Inflammatory macrophage (primary cell): Measurements from ENCODE around the gene GPR141.

ENCODE experiments used
- DNase-seq, 2 donors: peaks; one replicate each; pipeline ENCODE4 v3.0.0-alpha.2; 2020 to 2022
- total RNA-seq, 18 experiments: gene quantifications; one replicate each; lab custom pipeline; 2026; ENCODE audit warnings: mixed read lengths in 6 of 18, inconsistent platforms in 2 of 18; lab: John Stamatoyannopoulos, UW

Gene GPR141
- total RNA-seq: 17.4 to 119 (median 52.1) reads per million in 18 experiments

GRCh38 chr7:37683246-37684120, at the start of gene GPR141:
Gene GPR141 (plus strand): TSS chr7:37683766. CDS start chr7:37740394, 56,628 bp downstream.
- peak; percentile 91 to 92 for DNase-seq

GRCh38 chr7:37635346-37635745, 48.2 kb upstream of the GPR141 start:
- peak; percentile 86 to 97 for DNase-seq

- no peak for DNase-seq
These were observed 41.5 kb upstream of the GPR141 start for GRCh38 chr7:37642028-37642540.

DNA sequence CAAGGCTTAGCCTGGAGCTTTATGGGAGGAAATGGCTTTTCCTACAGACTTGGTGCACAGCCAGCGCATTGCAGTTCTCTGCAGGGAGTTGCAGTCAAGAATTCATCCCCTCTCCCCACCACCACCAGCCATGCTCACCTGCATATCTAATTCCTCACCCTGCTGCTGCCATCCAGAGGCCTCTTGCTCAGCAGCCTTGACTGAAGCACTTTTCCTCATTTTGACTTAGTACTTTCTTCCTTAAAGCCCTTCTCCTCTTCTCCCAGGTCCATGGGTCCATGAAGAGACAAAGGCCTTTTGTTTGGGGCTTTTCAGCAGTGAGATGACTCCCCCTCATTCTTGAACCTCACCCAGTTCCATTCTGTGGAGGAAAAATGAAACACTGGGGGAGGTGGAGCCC, 39.7 kb upstream of the GPR141 start:
- peak in 1 of 2 donors; percentile 23 for DNase-seq

GRCh38 chr7:37645282-37646050, 38.1 kb upstream of the GPR141 start:
- peak; percentile 69 to 87 for DNase-seq

- DNase-seq: peak in 1 of 2 donors; percentile 29
These were observed 26.5 kb upstream of the GPR141 start for GRCh38 chr7:37656913-37657530.

DNA sequence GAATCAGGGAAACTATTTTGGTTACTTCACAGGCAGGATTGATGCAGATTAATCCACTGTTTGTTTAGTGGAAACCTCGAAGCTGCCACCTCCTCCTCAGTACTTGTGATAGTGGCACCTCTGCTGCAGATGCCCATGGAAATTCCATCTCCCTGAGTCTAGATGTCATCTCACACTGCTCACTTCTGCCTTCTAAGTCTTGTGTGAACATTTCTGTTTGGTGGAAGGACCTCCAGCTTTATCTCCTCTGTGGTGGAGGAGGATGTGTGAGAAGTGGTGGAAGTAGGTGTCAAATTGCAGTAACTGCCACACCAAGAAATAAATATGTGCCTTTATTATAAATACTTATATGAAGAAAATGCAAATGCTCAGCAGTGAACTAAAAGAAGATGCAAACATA, 25.8 kb upstream of the GPR141 start:
- no peak for DNase-seq

DNA sequence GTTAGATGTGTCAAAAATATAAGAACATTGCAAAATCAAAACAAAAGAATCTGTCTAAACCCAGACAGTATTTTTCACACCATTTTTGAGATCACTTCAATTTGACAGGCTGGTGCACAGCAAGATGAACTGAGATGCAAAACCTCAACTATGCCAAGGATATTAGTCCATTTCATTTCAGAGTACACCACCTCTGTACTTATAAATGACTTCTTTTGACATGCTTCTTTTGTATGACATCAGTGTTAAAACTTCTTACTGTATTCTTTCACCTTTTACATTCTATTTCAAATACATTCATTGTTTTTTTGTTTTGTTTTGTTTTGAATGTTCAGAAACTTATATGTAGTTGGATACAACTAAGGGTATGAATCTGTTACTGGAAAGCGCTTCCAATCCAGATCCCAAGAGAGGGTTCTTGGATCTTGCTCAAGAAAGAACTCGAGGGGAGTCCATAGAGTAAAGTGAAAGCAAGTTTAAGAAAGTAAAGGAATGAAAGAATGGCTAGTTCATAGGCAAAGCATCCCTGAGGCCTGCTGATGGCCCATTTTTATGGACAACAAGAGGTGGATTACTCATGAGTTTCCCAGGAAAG, 23.5 kb upstream of the GPR141 start:
- DNase-seq: no peak

DNA sequence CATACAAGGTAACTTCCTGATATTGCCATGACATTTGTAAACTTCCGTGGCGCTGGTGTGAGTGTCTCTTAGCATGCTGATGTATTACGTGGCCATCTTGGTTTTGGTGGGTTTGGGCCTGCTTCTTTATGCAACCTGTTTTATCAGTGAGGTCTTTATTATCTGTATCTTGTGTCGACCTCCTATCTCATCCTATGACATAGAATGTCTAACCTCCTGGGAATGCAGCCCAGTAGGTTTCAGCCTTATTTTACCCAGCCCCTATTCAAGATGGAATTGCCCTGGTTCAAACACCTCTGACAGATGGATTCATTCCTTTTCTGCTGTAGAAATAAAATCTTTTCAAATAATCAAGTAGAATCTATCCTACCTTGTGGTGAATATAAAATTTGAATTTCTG, 23.0 kb upstream of the GPR141 start:
- DNase-seq: no peak

- DNase-seq: peak; percentile 83 to 86
These were observed 19.9 kb upstream of the GPR141 start for GRCh38 chr7:37663693-37664092.

- DNase-seq: no peak
These were observed 18.1 kb upstream of the GPR141 start for GRCh38 chr7:37665352-37666022.

DNA sequence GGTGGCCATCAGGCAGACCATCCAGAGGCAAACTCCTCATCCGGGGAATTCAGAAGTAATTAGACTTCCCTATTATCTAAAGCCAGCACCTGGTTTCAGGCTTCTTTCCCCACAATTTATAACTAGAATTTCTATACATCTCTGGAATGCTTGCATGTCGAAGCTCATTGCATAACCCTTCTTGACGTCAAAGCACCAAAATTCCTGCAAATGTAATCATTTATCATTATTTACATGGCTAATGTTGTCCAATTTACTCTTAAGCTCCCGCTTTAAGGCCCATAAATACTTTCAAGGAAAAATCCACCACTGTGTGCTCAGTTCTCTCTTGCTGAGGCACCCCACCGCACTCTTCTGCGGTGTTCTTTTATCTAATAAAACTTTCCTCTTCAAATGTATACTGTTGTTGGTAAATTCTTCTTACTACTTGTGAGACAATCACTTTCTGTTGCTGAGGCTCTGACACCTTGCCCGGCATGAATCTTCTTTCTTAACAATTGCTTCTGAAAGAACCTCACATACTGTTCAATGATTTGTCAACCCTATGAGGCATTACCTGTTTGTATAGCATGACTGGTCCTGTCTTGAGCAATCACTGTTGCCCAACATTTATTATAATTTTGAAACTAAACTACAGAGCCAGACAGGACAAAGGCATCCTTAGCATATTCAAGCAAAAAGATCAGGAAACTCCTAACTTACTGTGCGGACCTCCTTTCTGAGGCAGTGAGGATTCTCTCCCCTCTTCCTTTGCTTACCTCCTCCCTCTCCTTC, 17.4 kb upstream of the GPR141 start:
- DNase-seq: peak; percentile 63 to 75

DNA sequence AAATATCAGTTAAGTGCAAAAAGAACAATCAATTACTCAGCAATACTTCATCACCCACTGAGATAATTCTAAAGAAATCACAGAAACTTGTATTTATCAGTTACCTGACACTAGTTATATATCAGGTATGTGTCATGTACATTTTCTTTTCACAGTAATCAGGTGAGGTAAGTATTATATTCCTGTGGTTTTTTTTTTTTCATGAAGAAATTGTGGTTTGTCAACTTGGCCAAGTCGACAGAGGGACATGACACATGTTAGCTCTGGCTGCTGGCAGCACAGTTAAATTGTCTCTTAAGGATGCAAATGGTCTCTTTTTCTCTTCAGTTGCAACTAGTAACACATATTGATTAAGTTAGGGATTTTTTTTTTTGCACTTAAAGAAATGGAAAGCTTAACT, 13.7 kb upstream of the GPR141 start:
- DNase-seq: no peak

GRCh38 chr7:37670436-37670835, 13.1 kb upstream of the GPR141 start:
- no peak for DNase-seq

- peak; percentile 19 to 51 for DNase-seq
These were observed 11.7 kb upstream of the GPR141 start for GRCh38 chr7:37671876-37672275.

DNA sequence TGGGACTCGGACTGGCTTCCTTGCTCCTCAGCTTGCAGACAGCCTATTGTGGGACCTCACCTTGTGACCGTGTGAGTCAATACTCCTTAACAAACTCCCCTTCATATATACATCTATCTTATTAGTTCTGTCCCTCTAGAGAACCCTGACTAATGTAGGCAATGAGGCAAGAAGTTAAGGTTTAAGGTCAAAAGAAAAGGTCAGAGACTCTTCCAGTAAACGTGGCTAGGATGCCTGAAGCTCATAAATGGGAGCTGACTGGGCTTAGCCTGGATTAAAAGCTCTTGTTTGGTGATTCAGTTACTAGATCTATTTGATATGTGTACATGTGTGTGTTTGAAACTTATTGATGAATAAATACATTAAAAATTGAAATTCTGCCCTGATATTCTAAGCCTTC, 10.6 kb upstream of the GPR141 start:
- DNase-seq: no peak

GRCh38 chr7:37673523-37673922, 10.0 kb upstream of the GPR141 start:
- DNase-seq: no peak

- DNase-seq: peak; percentile 85 to 95
These were observed 9.0 kb upstream of the GPR141 start for GRCh38 chr7:37674531-37674930.

DNA sequence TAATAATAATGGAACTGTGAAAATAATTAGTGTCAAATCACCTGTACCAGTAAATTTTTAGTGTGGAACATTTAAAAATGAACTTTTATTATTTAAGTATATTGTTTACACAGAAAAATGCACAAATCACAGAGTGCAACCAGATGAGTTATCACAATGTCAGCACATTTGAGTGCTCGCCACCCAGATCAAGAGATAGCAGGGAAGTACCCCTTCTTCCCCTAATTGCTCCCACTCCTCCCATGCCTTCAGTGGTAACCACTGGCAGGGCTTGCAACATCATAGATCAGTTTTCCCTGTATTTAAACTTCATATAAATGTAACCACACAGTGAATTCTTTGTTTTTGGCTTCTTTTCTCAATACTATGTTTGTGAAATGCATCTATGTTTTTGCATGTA, 7.8 kb upstream of the GPR141 start:
- DNase-seq: peak; percentile 82 to 86

DNA sequence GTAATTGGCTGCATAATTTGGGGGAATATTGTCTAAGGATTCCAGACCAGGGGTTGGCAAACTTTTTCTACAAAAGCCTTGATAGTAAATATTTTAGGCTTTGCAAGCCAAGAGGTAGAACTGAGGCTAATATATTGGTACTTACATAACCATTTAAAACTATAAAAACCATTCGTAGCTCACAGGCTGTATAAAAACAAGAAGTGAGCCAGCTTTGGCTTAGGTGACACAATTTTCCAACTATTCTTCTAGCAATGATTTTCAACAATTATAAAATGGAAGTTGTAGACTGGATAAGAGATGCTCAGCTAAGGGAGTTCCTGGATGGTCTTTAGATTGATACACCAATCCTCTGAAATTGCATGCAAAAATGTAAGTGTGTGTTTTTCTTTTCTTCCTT, 1.4 kb downstream of the GPR141 start:
- peak; percentile 27 to 30 for DNase-seq
